GM21360 (cell line): ENCODE results near the gene DAB1.

Experiments
- ATAC-seq: cut with Tn5 transposase; IDR thresholded peaks from one replicate; pipeline ENCODE4 v1.9.1; 2021; ENCODE audit warnings: mild to moderate bottlenecking, moderate library complexity; ENCODE audit not compliant: unreplicated experiment

The DAB1 gene

GRCh38 chr1:57003398-57004139, 420.3 kb downstream of the DAB1 start:
- ATAC-seq = no peak

GRCh38 chr1:56995414-56996100, 428.3 kb downstream of the DAB1 start:
- ATAC-seq = no peak

DNA sequence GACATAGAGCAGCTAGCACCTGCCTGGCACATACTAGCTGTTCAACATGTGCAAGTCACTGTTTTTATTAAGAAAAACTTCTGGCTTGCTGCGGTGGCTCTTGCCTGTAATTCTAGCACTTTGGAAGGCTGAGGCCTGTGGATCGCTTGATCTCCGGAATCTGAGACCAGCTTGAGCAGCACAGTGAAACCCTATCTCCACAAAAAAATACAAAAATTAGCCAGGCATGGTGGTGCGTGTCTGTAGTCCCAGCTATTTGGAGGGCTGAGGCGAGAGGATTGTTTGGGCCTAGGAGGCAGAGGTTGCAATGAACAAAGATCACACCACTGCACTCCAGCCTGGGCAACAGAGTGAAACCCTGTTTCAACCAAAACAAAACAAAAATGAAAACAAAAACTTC, 430.4 kb downstream of the DAB1 start:
- no peak for ATAC-seq

DNA sequence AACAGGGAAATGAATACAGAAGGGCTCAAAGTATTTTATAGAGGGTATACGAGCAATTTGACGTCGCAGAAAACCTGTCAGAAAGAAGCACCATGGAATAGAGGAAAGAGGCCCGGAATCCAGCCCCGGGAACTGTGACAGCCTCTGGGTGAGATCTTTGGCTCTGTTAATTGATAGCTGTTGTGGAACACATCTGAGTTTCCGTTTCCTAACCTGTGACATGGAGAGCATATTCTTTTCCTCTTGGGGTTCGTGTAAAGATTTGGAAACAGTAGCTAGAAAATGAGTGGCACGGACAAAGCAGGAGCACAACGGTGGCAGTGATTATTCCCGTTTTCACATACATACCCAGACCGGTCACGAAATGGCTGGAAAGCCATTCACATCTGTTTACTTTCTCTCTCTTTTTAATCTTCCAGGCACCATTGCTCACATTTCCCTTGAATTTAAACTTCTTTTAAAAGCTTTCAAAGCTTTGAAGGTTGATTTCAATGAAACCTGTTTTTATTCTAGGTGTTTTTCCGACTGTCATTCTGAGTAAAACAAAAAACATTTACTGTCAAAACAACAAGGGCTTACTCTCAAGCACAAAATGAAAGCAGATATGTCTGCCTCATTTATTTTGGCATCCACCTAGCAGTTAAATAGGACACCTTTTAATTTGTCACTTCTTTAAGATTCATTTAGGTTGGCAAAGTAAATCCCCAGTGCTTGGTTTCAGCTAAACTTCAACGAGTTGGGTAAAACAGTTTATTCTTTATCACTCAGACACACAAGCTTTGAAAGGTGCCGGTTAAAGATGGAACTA, 431.3 kb downstream of the DAB1 start:
- ATAC-seq = no peak

DNA sequence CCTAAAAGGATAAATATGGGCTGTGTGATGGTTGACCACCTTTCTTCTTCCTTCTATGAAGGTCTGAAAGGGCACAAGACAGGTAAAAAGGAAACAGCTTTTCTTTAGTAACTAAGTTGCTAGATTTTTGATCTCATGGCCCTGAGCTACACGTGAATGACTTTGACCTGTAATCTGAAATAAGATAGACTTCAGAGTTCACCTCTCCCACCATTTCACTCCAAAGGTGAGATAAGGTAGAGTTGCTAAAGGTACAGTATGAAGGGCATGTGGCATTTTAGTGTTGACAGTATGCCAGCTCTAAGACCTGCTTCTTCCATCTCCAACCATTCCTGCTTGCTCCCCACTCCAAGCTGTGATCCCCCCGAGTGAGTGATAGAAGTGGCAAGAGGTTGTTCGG, 432.3 kb downstream of the DAB1 start:
- no peak for ATAC-seq

GRCh38 chr1:56986397-56986796, 437.5 kb downstream of the DAB1 start:
- no peak for ATAC-seq

- no peak for ATAC-seq
Measured at GRCh38 chr1:56985857-56986256, 438.0 kb downstream of the DAB1 start.

DNA sequence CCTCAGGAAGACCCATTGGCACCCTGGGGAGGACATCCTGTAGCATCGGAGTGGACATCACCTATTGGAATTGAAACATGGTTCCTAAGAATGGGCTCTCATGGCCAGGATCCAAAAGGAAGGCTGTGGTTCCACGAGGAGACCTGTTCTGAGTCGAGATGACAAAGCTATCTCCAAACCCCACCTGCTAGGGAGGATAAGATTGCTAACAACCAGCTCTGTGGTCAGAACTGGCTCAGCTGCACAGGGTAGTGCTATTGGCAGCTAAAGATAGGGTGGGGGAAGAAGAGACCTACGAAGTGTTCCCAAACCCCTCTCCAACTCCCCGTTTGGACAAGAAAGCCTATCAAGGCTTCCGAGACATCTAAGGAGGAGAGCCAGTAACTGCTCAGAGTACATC, 440.4 kb downstream of the DAB1 start:
- ATAC-seq = no peak

- no peak for ATAC-seq
Measured at GRCh38 chr1:56979986-56980755, 443.7 kb downstream of the DAB1 start.

DNA sequence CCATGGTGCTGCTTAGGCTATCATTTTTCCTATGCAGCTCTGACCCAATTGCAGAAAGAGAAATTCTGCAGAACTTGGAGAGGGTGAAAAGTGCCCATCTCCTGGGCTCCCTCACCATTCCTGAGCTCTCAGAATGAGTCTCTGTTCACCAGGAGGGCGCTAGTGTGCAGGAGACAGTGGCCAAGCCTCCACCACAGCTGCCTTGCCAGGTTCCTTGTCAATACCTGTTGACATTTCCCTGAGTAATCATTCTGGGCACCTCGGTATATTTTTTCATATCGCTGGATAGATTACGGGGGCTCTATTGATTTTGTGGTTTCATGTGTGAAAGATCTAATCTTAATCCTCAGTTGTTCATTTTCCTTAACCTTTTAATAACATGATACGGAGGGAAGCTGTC, 445.0 kb downstream of the DAB1 start:
- ATAC-seq = no peak

GRCh38 chr1:56977910-56978309, 445.9 kb downstream of the DAB1 start:
- no peak for ATAC-seq

DNA sequence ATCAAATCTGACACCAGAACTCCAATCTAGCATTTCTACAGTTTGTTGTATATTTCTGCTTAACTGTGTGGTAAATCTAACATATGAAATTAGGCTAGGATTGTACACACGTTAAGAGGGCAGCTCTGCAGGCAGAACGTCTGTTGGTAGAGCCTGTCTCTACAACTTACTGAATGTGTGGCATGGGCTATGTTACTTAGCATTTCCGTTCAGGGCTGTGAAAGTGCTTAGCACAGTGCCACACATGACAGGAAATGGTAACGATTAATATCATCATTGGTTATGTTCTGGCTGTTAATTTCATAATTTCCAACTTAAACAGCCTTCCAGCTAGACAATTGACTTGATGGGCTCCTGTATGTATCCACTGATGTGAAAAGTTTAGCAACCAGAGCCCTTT, 448.4 kb downstream of the DAB1 start:
- ATAC-seq = no peak

DNA sequence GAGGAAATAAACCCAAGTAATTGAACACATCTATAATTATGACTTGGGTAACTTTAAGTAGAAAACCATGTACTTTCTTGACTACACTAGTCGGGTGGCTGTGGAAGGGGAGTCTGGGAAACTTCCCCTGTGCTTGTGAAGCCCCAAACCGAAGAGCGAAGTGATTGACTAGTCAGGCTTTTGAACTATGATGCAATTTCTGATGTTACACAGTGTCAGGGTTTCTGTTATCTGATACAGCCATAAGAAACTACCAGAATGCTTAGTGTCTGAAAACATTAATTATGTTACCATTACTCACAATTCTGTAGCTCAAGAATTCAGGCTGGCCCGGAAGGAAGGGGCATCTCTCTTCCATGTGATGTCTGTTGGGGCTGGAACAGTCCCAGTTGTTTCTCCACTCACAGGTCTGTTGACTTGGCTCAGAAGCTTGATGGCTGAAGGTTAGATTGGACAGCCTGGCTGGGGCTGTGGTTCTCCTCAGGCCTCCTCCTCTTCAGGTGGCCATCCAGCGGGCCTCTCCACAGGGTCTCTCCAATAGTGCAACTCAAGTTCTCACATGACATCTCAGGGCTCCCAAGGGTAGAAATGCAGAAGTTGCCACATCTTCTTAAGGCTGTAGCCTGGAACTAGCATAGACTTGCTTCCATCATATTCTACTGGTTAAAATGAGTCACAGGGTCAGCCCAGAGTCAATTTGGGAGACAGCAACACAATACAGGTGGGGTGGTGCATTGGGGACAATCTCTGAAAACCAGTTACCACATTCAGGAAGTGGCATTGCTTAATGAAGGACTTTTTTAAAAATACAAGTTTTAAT, 449.7 kb downstream of the DAB1 start:
- ATAC-seq = no peak

GRCh38 chr1:56972976-56973375, 450.9 kb downstream of the DAB1 start:
- ATAC-seq = no peak

DNA sequence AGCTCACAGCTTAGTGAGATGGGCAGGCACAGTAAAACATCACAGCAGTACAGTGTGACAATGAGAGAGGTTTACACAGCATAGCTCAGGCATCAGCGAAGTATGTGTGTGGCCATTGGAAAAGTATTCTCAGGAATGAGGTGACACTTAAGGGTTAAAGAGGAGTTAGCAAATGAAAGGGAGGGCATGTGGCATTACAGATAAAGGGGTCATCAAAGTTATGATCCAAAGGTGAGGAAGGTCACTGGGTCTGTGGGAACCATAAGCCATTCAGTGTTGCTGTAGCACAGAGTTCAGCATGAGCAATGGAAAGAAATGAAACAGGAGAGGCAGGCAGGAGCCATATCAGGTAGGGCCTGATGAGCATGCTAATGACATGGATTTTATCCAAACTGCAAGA, 453.6 kb downstream of the DAB1 start:
- ATAC-seq = no peak

- ATAC-seq = no peak
Measured at GRCh38 chr1:56968878-56969495, 454.9 kb downstream of the DAB1 start.

GRCh38 chr1:56967900-56968832, 455.7 kb downstream of the DAB1 start:
- no peak for ATAC-seq

DNA sequence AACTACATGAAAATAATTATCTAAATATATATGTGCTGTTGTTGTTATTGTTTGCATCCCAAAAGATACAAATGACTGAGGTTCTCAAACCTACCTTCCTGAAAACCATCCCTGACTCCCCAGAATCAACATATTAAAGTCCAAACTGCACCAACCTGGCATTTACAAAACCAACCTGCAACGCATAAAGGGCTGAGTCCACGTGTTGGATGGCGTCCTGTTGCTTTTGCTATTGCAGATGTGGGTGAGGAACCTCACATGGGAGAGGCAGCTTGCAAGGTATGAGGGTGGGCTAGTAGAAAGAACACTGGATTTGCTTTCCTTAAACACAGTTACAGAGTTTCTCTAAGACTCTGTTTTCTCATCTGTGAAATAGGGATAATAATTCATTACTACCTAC, 456.5 kb downstream of the DAB1 start:
- no peak for ATAC-seq

DNA sequence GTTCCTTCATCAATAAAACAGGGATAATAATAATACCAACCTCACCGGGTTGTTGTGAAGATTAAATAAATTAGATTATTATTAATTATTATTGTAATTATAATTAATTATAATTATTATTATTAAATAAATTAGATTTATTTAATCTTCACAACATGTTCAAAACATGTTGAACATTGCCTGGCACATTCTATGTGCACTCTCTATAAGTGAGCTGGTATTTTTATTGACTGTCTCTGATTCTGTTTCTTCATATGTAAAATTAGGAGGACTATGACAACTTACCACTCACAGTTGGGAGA, 457.2 kb downstream of the DAB1 start:
- no peak for ATAC-seq
